NCI-H526 treated with DMSO at 0.1 percent for 48 hours (cell line): ENCODE measurements around the gene ERICH4.
"Not testable (repeated sequence)": the region's sequence is repeated elsewhere in the genome, so short reads cannot be mapped to it uniquely, and the experiment has no call there.

ENCODE experiments used
- DNase-seq: peaks from one replicate; lab custom pipeline; 2025; lab: John Stamatoyannopoulos, UW

Gene ERICH4

DNA sequence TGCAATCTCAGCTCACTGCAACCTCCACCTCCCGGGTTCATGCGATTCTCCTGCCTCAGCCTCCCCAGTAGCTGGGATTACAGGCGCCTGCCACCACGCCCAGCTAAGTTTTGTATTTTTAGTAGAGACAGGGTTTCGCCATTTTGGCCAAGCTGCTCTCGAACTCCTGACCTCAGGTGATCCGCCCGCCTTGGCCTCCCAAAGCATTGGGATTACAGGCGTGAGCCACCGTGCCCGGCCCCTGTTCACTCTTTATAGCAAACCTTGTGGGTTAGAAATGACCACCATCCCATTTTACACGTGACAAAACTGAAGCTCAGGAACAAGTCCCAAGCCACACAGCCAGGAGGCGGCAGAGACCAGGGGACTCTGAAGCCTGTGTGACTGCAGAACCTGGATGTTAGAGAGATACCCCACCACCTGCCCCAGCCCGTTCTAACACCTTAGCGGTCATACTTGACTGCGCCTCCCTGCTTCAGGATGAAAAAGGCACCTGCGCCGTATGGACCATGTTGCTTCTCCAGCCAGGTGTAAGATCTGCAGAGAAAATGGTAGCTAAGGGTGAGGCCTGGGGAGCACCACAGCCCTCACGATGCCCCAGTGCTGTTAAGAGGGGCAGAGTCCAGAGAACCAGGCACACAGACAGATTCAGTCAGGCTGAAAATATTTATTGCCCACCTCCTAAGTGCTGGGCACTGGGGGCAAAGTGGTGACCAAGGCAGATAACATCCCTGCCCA, 6.9 kb upstream of the ERICH4 start:
- DNase-seq: no peak

DNA sequence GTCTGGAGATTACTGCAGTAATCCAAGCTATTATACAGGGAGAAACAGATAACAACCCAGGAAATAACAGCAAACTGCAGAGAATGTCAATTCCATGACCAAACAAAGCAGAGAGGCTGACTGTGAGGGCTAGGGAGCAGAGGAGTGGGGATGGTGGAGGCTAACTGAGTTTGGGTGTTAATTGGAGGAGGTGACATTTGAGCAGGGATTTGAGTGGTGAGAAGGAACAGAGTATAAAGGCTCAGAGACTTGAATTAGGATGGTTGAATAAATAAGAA, 6.3 kb upstream of the ERICH4 start:
- DNase-seq: no peak

DNA sequence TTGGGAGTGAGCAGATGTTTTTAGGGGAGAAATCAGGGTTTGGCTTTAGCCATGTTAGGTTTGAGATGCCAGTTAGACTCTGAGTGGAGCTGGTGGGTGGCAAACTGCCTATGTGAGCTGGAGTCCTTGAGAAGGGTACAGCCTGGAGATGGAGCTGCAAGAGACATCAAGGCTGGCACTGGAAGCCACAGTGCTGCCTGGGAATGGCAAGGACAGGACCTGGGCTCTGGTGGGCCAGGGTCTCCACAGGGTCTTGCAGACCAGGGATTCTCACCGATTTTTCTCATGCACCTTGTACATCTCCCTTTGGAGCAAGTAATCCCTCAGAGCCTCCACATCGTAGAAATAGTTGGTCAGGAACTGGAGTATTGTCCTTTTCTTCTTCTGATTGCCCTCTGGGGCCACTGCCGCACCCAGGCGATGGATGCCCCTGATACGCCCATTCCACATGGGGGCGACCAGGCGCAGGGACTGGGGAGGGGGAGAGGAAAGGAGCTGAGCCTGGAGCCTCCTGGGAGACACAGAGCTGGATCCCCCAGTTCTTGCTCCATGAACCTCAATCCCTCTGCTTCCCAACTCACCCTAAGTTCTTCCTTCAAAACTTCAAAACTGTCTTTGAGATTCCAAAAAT, 4.9 kb upstream of the ERICH4 start:
- no peak for DNase-seq

DNA sequence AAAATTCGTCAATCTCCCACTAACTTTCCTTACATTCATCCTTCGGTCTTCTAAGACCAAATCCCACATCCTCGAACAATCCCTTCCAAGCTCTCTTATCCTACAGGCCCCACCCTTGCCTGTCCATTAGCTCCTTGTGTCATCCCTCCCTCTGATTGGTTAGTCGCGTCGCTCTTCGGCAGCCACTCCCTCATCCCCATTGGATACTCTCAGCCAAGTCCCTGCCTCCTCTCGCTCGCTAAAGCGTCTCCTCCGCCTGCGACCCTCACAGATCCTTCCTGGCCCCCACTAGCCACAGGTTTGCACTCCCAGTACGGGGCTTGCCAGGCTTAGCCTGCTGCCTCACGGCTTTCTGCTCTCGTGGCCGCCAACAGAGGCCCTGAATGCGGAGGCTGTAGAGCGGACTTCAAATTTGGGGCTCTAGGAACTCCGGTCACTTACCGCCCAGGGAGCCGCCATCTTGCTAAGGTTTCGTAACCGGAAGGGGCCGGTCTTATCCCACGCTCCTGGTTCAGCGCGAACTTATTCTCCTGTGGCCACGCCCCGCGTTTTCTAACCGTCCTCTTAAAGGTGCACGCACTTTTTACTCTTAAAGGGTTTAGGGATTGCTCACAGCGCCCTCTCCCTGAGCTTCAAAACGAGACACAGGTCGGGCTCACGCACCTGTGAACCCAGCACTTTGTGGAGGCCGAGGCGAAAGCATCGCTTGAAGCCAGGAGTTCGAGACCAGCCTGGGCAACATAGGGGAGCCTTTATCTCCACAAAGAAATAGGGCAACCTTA, 3.3 kb upstream of the ERICH4 start, which contains the start of gene DMAC2:
TSS of gene DMAC2 (minus strand) at position 472 of the 782 bp plus-strand sequence. CDS start at position 459, 13 bp downstream.
- peak; percentile 98 for DNase-seq

DNA sequence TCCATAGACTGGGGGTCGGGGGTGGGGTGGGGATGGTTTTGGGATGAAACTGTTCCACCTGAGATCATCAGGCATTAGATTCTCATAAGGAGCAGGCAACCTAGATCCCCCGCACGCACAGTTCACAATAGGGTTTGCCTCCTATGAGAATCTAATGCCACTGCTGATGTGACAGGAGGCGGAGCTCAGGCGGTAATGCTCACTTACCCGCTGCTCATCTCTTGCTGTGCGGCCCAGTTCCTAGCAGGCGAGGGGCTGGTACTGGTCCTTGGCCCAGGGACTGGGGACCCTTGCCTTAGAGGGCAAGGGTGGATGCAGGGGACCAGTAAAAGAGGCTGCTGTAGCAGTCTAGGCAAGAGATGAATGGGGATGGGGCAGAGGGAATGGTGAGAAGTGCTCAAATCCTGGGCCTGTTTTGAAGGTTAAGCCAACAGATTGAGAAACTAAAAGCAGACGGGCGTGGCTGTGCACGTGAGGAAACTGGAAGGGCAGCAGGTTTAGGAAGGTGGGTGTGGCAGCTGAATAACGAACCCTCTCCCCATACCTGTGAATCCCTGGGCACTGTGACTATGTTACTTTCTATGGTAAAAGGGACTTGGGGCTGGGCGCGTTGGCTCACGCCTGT, 1.5 kb upstream of the ERICH4 start:
- DNase-seq: no peak

DNA sequence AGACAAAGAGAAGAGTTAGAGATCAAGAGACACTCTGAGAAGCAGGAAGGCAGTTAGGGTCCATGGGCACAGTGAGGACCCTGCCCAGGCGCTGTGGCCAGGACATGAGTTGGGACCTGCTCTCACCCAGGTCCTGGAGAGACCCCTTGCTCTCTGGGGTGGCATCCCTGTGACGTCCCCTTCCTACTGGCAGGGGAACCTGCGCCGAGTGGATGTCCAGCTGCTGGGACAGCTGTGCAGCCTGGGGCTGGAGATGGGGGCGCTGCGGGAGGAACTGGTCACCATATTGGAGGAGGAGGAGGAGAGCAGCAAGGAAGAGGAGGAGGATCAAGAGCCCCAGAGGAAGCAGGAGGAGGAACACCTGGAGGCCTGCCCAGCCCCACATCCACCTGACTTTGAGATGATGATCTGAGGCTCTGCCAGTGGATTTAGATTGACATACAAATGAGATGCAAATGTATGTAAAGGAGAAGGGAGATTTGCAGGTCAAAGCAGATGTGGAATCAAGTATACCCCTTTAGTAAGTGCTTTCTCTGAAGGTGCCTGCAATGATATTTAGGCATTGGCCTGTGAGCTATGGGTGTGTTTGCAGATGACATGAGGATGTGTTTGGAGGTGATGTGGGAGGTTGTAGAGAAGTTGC, 978 bp downstream of the ERICH4 start:
- peak; percentile 97 for DNase-seq

DNA sequence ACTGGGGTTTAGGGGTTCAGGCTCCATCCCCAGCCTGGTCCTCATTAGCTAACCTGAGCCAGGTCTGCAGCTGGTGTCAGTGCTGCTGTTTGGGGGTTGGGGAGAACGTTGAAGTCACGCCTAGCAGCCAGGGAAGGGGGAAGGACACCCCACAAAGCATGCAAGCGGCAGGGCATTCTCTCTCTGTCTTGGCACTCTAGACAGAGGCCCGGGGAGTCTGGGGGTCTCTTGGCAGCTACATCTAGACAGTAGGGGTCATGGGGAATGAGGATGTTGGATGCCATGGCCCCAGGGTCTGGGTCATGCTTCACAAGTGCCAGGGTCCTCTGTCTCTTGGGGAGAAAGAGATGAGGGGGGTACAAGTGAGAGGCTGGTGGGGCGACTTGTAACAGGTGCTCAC, 2.6 kb downstream of the ERICH4 start:
- DNase-seq: no peak

DNA sequence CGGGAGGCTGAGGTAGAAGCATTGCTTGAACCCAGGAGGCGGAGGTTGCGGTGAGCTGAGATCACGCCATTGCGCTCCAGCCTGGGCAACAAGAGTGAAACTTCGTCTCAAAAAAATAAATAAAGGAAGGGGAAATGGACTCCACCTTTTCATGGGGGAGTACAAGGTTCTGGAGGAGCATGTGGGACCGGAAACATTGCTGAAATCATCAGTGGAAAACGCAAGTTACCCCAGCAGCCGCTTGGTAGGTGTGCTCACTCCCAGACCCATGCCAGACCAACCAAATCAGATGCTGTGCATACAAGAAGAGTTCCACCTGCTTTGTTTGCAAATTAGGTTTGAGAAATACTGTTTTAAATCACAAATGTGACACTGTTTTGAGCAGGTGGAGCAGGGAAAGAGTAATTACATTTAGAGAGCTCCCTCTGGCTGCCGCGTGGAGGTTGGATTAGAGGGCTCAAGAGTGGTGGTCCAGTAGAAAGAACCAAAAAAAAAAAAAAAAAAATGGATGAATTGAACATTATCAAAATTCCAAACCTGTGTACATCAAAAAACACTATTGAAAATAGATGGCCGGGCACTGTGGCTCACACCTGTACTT, 4.9 kb downstream of the ERICH4 start:
- peak; percentile 74 for DNase-seq

DNA sequence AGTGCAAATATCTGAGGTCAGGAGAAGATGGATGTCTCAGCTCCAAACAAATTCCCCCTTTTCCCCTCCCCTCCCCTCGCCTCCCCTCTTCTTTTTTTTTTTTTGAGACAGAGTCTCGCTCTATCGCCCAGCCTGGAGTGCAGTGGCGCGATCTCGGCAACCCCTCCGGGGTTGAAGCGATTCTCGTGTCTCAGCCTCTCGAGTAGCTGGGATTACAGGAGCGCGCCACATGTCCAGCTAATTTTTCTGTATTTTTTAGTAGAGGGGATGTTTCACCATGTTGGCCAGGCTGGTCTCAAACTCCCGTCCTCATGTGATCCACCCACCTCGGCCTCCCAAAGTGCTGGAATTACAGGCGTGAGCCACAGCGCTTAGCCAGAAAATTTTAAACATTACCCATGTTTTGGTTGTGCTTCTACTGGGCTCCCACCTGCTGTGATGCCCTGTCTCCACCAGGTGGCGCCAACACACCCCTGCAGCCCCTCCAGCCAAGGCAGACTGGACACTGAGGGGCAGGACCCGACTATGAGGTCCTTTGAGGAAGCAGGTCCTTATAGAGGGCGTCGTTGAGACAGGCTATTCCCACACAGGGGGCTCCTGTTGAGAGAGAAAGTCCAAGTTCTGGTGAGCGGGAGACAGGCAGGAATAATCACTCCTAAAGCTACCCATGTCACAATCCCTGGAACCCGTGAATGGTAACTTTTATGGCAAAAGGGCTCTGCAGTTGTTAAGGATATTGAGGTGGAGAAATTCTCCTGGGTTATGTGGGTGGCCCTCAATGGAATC, 6.3 kb downstream of the ERICH4 start:
- DNase-seq: peak; percentile 23

DNA sequence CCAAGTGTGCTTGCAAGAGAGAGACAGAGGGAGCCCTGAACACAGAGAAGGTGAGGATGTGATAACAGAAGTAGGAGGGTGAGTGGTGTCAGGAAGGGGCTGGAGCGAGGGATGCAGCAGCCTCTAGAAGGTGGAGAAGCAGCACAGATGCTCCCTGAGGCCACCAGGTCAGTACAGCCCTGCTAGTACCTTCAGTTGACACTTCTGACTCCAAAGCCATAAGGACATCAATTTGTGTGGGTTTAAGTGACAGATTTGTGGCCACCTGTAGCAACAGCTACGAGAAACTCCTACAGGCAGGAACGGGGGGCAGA, 6.9 kb downstream of the ERICH4 start:
- DNase-seq: no peak

DNA sequence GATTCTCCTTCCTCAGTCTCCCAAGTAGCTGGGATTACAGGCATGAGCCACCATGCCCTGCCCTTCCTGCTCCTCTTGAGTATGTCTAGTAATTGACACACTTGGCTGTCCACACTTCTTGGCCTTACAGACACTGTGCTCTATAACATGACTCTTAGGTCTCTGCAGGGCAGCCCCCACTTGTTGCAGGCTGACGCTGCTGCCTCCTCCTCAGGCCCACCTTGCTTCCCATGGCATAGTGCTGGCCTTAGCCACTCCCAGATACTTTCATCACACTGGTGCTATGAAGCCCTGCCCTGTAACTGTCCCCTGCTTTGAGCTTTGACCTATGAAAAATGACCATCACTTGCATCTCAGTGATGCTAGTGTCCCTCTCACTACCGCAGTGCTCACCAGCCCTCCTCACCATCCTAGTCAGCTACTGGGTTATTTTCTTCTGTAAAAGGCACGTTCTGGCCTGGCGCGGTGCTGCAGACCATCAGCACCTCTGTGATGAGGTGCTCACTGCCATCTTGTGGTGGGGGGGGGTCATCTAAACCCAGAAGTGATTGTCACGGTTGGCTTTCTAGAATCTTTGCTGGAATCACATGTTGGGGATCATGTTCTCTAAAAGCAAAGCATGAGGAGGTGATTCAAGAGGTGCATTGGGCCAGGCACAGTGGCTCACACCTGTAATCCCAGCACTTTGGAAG, 9.8 kb downstream of the ERICH4 start:
- no peak for DNase-seq

DNA sequence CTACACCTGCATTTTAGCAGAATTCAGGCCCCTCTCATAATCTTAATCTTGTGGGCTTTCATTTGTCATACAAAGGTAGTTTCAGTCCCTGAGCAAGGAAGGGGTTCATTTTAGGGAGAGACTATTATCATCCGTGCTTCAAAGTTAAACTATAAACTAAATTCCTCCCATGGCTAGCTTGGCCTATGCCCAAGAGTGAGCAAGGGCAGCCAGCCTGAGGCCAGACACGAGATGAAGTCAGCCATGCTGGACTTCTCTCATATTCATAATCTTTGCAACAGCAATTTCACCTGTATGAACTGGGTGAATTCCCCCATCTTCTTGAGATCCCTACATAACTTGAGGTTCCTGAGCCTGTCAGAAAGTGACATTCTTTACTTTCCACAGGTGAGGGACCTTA, 13.0 kb downstream of the ERICH4 start:
- no peak for DNase-seq

DNA sequence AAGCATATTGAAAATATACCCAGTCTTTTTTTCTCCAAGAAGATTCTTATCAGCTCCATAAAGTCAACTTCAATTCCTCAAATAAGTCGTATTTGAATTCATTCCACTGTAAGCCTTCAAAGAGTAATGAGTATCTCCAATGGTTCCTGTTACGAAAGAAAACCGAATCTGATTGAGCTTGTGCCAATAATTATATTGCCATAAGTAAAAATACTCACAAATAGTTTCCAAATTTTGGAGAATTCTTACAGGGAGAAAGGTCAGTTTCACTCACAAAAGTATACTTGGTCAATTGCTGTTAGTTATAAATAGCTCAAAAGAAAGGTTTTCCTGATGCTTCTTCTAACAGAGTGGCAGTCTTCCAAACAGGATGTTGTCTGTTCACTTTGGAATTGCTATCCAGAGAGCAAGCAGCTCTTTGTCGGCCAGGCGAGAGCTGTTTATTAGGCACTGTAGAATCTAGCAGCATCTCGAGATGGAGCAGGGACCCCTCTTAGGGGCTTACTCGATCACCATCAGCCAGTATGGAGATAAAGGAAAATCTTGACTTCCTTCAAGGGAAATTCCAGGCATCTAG, 13.5 kb downstream of the ERICH4 start:
- no peak for DNase-seq

DNA sequence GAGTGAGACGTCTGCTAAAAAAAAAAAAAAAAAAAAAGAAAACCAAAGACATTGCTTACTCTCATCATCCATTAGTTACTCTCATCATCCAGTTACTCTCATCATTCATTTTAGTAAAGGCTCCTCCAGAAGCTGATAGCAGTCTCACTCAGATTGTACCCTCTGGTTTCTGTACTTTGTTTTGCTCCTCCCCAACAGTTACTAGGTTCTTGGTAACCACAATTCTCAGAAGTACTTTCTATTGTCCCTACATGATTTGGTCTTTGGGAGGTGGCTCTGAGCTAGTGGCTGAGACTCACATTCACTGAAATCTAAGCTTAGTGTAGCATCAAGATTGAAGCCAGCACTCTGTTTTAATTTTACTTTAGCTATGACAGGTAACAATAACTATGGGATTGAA, 14.3 kb downstream of the ERICH4 start:
- DNase-seq: no peak

DNA sequence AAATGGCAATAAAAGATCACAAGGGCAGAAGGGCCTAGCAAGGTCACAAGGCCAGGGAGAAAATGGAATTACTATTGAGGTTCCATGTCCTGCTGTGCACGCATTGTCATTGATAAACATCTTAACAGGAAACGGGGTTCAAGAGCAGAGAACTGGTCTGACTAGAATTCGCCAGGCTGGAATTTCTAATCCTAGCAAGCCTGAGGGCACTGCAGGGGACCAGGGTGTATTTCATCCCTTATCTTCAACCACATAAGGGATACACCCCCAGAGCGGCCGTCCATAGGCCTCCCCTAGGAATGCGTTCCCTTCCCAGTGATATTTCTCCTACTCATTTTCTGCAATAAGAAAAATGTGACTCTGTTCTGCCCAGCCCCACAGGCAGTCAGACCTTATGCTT, 19.5 kb downstream of the ERICH4 start:
- no peak for DNase-seq

DNA sequence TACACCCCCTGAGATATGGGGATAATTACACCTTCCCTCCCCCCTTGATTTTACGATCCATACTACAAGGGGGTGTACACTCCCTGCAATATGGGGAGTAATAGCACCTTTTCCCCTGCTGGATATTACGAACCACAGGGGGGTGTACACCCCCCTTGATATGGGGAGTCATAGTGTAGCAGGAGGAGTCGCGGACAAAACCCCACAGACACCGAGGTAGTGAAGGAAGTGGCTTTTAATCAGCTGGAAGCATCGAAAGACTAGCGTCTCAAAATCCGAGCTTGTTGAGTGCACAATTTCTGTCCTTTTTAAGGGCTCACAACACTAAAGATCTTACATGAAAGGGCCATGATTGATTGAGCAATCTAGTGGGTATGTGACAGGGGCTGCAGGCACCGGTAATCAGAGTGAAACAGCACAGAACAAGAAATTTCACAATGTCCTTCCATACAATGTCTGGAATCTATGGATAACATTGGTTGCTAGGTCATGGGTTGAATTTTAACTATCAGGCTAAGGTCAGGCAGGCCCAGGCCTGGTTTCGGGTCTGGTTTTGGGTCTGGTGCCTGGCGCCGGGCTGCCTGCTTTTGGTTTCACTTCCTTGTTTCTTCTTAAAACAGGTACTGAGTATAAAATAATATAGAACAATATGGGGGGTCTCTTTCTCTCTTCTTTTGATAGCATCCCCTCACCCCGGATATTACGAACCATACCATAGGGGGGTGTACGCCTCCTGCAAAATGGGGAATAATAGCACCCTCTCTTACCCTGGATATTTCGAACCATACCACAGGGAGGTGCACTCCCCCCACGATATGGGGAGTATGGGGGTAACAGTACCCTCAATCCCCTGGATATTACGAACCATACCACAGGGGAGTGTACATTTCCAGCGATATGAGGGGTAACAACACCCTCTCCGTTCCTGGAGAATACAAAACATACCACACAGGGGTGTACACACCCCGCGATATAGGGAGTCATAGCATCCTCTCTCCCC, 20.6 kb downstream of the ERICH4 start:
- not testable (repeated sequence) for DNase-seq

DNA sequence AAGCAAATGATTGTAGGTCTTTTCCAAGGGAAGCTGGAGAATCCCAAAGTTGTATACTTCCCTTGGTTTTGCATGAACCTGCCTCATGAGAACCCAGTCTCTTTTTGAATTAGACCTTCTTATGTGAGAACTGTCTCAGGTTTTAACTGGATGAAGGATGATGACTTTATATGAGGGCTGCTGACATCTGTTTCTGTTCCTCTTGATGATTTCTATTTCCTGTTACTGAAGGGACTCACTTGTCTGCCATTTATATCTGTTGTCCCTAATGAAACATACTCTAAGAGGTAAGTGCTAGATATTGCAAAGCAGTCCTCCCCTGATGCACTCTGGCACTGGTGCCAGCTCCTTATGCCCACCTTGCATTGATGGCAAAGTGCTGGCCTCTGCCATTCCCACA, 33.6 kb downstream of the ERICH4 start:
- DNase-seq: no peak

DNA sequence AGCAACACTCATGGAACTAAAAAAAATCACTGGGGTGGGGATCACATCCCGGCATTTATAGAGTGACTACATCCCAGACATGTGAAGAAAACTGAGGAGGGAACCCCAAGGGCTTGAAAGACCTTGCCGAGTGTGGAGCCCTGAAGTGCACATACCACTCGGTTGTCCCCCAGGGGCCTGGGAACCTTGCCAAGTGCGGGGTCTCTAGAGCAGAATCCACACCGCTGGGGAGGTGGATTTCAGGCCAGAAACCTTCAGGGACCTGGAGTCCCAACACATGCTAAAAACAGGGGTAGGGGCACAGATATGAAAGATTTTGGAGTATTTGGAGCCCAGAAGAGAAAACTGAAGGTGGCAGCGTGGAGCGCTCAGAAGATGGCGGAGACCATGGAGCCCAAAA, 35.2 kb downstream of the ERICH4 start:
- DNase-seq: no peak
